Astrocyte of the spinal cord (primary cell): ENCODE measurements around the gene NMU.
"Not testable (repeated sequence)": the region's sequence is repeated elsewhere in the genome, so short reads cannot be mapped to it uniquely, and the experiment has no call there.

Experiments
- DNase-seq: peaks from one replicate; pipeline ENCODE4 v3.0.0; 2011; ENCODE audit warnings: low read depth, low spot score
- H3K4me3 ChIP-seq: 2 replicates; pipeline ENCODE4 v1.5.1; 2011; ENCODE audit warnings: low read depth, mild to moderate bottlenecking, low read length, moderate library complexity
- in situ Hi-C: cut with HindIII; loops from 2 replicates; pipeline ENCODE4 v1.10.0; 2017; ENCODE audit warnings: low sequenced_read_pairs
- TF ChIP-seq, protein P1 (sequence below): IDR thresholded peaks from 2 replicates; pipeline ENCODE4 v1.5.1; 2012; ENCODE audit warnings: low read depth, mild to moderate bottlenecking, low read length, inconsistent platforms

Gene NMU, protein sequence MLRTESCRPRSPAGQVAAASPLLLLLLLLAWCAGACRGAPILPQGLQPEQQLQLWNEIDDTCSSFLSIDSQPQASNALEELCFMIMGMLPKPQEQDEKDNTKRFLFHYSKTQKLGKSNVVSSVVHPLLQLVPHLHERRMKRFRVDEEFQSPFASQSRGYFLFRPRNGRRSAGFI

DNA sequence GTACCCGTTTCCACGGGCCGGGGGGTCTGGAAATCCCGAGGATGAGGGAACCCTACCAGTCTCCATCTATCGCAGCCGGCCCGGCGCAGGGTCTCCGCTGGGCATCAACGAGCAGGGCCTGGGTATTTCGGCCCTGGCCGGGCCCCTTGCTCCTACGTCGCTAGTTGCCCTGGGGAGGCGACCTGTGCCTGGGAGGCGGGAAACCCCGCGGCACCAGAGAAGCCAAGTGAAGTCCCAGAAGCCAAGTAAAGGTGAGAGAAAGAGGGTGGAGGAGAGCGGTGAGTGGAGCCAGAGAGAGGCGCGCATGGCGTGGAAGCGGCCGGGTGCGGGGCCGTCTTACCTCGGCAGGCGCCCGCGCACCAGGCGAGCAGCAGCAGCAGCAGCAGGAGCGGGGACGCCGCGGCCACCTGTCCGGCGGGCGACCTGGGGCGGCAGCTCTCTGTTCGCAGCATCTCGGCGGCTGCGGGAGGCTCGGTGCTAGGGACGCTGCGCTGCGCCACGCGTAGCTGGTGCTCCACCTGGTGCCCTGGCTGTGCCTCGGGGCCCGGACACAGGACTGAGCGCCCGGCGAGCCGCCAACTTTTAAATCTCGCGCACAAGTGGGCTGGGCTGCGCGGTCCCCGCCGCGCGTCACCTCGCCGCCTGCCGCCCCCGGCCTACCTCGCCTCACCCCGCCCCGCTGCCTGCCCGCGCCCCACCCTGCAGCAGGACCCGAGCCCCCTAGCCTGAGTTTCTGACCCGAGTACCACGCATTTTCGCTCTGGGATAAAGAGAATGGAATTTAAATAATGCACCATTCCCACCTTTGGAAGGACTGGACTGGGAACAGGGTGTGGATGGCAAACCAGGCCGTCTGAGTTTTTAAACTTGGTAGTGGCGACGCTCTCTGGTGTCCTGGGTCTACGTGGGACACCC, at the start of gene NMU:
Gene NMU (minus strand): TSS at position 558 of the 915 bp plus-strand sequence. CDS start 106 bp downstream, at position 452.
- peak; percentile 5 for DNase-seq

DNA sequence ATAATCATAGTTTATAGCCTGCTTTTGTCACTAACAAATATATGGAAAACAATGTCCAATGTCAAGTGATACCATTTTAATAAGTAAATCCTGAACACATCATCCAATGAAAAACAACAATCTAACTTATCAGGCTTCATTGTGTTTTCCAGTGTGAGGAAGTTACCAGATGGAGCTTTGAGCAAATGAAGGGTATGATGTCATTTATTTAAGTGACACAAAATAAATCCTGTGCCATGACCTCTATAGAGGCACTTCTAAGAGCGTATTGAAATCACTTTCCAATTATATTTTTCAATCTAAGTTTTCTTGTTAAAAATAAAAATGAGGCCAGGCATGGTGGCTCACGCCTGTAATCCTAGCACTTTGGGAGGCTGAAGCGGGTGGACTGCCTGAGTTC, 48.2 kb upstream of the NMU start:
- in situ Hi-C loops: no loop called here
- DNase-seq: no peak
- no peak overlapping the region for H3K4me3 ChIP-seq
- TF ChIP-seq, protein P1, sequence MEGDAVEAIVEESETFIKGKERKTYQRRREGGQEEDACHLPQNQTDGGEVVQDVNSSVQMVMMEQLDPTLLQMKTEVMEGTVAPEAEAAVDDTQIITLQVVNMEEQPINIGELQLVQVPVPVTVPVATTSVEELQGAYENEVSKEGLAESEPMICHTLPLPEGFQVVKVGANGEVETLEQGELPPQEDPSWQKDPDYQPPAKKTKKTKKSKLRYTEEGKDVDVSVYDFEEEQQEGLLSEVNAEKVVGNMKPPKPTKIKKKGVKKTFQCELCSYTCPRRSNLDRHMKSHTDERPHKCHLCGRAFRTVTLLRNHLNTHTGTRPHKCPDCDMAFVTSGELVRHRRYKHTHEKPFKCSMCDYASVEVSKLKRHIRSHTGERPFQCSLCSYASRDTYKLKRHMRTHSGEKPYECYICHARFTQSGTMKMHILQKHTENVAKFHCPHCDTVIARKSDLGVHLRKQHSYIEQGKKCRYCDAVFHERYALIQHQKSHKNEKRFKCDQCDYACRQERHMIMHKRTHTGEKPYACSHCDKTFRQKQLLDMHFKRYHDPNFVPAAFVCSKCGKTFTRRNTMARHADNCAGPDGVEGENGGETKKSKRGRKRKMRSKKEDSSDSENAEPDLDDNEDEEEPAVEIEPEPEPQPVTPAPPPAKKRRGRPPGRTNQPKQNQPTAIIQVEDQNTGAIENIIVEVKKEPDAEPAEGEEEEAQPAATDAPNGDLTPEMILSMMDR: no peak

More for the DNA sequence above, at the start of gene NMU:
- in situ Hi-C loops: no loop called here
- TF ChIP-seq, protein P1: no peak
- peak within 1 kb of the TSS; percentile 38 for H3K4me3 ChIP-seq

DNA sequence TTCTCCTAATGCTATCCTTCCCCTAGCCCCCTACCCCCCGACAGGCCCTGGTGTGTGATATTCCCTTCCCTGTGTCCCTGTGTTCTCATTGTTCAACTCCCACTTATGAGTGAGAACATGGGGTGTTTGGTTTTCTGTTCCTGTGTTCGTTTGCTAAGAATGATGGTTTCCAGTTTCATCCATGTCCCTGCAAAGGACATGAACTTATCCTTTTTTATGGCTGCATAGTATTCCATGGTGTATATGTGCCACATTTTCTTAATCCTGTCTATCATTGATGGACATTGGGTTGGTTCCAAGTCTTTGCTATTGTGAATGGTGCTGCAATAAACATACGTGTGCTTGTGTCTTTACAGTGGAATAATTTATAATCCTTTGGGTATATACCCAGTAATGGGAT, 46.7 kb upstream of the NMU start:
- H3K4me3 ChIP-seq, in situ Hi-C loops, DNase-seq: not testable (repeated sequence)

DNA sequence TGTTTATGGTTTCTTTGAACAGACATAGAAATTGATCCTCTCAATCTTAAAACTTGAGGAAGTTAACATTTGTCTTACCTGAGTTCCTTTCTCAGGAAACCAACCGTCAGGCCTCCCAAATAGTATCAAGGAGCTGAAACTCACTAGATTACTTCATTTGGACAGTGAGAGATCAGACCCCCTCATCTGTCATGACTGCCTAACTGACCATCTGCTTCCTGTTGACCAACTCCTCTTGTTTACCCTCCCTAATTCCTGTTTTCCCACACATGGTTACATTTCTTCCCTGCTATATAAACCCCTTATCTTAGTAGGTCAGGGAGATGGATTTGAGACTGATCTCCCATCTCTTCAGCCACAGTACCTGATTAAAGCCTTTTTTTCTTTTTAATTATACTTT, 46.2 kb upstream of the NMU start:
- no peak for DNase-seq
- in situ Hi-C loops: no loop called here
- TF ChIP-seq, protein P1: no peak
- H3K4me3 ChIP-seq: no peak overlapping the region

DNA sequence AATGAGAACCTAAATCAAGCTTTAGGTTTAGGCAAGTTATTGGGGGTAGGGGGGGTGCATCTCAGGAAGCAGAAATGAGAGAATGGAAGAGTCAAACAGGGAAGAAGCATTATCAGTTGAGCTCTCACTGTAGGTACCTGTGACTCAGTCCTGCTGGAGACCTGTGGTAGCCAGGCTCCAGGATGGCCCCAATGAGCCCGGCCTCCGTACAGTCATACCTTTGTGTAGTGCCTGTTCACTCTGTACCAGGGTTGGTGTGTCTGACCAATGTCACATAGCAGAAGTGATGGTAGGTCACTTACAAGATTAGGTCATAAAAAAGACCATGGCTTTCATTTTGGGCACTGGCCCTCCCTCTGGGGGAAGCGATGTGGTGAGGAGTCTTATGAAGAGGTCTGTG, 45.3 kb upstream of the NMU start:
- in situ Hi-C loops: no loop called here
- TF ChIP-seq, protein P1: no peak
- no peak overlapping the region for H3K4me3 ChIP-seq
- no peak for DNase-seq

DNA sequence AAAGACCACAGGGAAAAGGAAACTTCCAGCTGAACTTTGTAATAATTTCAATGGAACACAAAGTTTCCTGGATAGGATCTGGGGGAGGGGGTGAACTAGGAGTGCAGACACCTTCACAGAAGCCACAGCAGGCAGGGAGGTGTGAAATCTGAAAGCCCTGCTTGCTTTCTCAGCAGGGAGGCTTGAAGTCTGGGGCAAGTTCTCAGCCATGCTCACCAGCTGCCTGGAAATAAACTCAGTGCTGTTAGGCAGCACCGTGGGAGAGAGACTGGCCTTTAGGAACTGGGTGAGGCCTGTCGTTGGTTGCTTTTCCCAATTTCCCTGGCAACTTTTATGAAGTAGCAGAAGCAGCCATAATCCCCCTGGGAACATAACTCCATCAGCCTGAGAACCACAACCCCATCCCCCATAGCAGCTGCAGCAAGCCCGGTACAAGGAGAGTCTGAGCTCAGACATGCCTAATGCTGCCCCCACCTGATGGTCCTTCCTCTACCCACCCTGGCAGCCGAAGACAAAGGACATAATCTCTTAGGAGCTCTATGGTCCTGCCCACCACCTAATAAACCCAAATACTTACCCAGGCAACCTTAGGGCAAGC, 39.2 kb upstream of the NMU start:
- TF ChIP-seq, protein P1: no peak
- in situ Hi-C loops: no loop called here
- no peak overlapping the region for H3K4me3 ChIP-seq
- DNase-seq: no peak

DNA sequence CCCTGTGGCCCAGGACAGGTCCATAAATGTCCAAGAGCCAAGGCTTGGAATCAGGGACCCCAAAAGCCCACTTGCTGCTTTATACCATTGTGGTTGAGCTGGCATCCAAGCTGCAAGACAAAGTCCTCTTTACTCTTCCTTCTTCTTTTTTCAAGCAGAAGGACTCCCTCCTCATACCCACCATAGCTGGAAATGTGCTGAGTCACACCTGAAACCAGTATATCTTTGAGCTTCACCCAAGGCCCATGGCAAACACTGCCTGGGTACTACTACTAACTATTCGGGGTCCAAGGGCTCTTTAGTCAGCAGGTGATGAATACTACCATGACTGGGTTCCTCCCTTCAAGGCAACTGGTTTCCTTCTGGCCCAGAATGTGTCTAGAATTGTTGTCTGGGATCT, 37.3 kb upstream of the NMU start:
- in situ Hi-C loops: no loop called here
- H3K4me3 ChIP-seq: no peak overlapping the region
- DNase-seq: no peak
- TF ChIP-seq, protein P1: no peak
